Fibroblast of the conjunctiva (primary cell): ENCODE measurements around the gene TEX101.
A peak's percentile ranks its signal among the peaks of the same experiment; 100 is the strongest.
"Not testable (repeated sequence)": the region's sequence is repeated elsewhere in the genome, so short reads cannot be mapped to it uniquely, and the experiment has no call there.

Source experiments
- DNase-seq: peaks from one replicate; pipeline ENCODE4 v3.0.0-alpha.2; 2010; ENCODE audit warnings: low read depth

Gene TEX101

GRCh38 chr19:43420954-43421353 lies 6.3 kb downstream of the TEX101 start:
- no peak for DNase-seq

DNA sequence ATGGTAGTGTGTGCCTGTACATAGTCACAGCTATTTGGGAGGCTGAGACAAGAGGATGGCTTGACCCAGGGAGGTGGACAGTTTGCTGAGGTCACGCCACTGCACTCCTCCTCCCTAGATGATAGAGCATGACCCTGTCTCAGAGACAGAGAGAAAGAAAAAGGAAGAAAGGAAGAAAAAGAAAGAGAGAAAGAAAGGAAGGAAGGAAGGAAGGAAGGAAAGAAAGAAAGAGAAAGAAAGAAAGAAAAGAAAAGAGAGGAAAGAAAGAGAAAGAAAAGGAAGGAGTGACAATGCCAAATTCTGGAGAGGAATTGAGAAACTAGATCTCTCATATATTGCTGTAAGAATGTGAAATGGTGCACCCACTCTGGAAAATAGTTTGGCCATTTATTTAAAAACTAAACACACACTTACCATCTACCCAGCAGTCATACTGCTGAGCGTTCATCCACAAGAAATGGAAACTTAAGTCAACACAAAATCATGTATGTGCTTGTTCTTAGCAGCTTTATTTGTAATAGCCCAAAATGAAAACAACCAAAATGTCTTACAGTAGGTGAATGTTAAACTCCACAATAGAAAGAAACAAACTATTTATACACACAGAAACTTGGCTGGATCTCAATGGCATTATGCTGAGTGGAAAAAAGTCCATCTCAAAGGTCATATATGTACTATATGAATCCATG lies 7.5 kb downstream of the TEX101 start:
- DNase-seq = no peak

DNA sequence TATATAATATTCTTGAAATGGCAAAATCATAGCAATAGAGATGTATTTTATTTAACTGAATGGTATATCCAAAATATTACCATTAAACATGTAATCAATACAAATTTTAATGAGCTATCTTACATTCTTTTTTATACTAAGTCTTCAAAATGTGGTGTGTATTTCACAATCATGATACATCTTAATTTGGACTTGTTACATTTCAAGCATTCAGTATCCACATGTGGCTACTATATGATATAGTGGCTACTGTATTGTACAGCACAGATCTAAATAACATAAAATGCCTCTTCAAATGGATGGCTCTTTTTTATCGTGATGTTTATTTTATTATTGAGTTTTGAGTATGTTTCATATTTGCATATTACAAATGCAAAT lies 8.0 kb downstream of the TEX101 start:
- no peak for DNase-seq

GRCh38 chr19:43423779-43424178 lies 9.1 kb downstream of the TEX101 start:
- DNase-seq = no peak

- peak; percentile 10 for DNase-seq
Measured at GRCh38 chr19:43425567-43426392, 11.1 kb downstream of the TEX101 start.

GRCh38 chr19:43429395-43429794 lies 14.7 kb downstream of the TEX101 start:
- DNase-seq = no peak

DNA sequence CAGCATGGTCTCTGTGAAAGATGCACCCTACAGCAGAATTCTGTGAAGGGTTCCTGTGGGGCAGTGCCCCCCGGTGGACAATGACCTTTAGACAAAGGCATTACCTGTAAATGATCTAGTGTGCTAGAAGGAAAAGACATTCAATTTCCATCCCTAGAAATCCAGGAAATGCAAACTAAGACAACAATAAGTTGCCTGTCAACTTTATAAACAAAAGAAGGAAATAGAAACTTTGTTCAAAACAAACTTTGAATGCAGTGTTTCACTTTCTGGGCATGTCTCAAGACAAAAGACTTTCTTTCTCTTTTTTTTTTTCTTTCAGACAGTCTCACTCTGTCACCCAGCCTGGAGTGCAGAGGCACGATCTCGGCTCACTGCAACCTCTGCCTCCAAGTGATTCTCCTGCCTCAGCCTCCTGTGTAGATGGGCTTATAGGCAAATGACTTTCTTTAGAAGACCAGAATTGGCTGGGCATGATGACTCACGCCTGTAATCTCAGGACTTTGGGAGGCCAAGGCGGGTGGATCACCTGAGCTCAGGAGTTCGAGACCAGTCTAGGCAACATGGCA lies 15.5 kb downstream of the TEX101 start:
- no peak for DNase-seq

- DNase-seq = no peak
Measured at GRCh38 chr19:43430976-43431375, 16.3 kb downstream of the TEX101 start.

GRCh38 chr19:43433358-43433673 lies 18.6 kb downstream of the TEX101 start:
- DNase-seq = no peak

GRCh38 chr19:43433689-43434088 lies 19.0 kb downstream of the TEX101 start:
- no peak for DNase-seq

DNA sequence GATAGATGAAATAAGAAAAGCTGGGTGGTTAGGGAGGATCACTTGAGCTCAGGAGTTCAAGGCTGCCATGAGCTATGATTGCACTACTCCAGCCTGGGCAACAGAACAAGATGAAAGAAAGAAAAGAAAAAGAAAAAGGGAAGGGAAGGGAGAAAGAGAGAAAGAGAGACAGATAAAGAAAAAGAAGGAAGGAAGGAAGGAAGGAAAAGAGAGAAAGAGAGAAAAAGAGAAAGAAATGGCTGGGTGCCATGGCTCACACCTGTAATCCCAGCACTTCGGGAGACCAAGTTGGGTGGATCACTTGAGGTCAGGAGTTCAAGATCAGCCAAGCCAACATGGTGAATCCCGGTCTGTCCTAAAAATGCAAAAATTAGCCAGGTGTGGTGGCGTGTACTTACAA lies 21.1 kb downstream of the TEX101 start:
- DNase-seq = no peak

GRCh38 chr19:43437284-43437683 lies 22.6 kb downstream of the TEX101 start:
- DNase-seq = not testable (repeated sequence)

GRCh38 chr19:43437712-43438111 lies 23.0 kb downstream of the TEX101 start:
- DNase-seq = no peak

DNA sequence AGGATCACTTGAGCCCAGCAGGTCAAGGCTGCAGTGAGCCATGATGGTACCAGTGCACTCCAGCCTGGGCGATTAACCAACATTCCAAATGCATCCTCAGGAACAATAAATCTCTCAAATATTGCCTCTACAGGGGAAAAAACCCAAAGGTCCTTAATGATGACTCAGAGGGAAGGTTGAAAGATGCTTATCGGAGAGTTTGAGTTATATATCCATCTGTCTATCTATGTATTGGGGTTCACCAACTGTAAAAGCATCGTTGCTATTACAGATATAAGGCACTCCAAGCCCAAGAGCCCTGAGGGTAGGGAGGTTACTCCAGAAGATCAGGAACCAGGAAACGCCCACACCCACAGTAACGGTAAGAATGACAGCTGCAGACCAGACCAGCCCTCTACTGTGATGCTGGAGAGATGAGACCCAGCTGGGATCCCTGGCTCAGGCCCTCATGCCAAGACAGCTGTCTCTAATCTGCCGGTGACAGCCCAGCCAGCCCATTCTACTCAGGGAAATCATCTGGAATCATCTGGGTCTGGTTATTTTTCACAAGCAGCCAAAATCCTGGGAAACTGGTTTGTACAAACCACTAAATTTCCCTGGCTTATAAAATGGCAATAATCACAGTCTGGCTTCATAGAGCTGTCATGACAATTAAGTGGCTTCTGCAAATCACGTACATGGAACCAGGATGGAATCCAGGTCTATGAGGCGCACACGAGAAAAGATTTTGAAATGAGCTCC lies 23.8 kb downstream of the TEX101 start:
- peak; percentile 80 for DNase-seq

GRCh38 chr19:43439032-43439708 lies 24.5 kb downstream of the TEX101 start:
- DNase-seq = no peak

DNA sequence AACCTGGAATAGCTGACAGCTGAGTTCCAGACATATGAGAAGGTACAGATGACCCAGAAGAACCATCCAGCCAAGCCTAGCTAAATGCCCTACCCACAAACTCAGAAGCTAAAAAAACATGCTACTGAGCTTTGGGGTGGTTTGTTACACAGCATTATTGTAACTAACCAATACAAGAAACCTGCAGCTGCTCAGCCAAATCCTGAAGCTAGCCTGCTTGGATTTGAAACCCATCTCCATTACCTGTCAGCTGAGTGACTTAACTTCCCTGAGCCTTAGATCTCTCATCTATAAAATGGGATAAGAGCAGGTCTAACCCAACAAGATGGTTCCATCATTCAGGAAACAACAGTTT lies 25.0 kb downstream of the TEX101 start:
- no peak for DNase-seq

DNA sequence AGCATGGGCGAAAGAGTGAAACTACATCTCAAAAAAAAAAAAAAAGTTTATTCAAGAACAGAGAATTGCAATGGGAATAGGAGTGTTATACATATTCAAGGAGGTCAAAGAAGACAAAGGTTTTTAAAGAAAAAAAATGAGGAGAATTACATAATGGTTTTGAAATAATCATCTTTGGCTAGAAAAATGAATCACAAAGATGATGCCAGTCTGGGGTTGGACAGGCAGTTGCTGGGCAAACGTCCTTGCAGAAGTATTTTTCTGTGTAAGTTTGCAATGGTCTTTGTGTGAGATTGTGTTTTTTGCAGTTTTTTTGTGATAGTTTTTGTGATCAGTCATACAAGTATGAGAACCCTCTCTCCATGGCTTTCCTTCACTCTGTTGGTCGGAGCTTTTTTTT lies 27.0 kb downstream of the TEX101 start:
- no peak for DNase-seq

DNA sequence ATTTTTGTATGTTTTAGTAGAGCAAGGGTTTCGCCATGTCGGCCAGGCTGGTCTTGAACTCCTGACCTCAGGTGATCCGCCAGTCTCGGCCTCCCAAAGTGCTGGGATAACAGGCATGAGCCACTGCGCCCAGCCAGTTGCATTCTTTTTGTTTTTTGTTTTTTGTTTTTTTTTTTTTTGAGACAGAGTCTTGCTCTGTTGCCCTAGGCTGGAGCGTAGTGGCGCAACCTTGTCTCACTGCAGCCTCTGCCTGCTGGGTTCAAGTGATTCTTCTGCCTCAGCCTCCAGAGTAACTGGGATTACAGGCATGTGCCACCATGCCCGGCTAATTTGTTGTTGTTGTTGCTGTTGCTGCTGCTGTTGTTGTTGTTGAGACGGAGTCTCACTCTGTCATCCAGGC lies 29.4 kb downstream of the TEX101 start:
- DNase-seq = not testable (repeated sequence)

- DNase-seq = no peak
Measured at GRCh38 chr19:43444531-43445287, 30.0 kb downstream of the TEX101 start.

- no peak for DNase-seq
Measured at GRCh38 chr19:43445426-43445825, 30.7 kb downstream of the TEX101 start.

- DNase-seq = peak; percentile 59
Measured at GRCh38 chr19:43446746-43447489, 32.2 kb downstream of the TEX101 start.
